PFSK-1 (cell line): ENCODE data around the gene FUBP1.

ENCODE experiments used
- POLR2AphosphoS5 ChIP-seq: IDR thresholded peaks from 2 replicates; pipeline ENCODE4 v1.6.1; 2012; ENCODE audit warnings: low read depth, mild to moderate bottlenecking, control low read depth, low read length, moderate library complexity
- SIN3A ChIP-seq: IDR thresholded peaks from 2 replicates; pipeline ENCODE4 v1.6.1; 2012; ENCODE audit warnings: mild to moderate bottlenecking, low read length, moderate library complexity, borderline replicate concordance; ENCODE audit not compliant: insufficient read depth
- TAF1 ChIP-seq: IDR thresholded peaks from 2 replicates; pipeline ENCODE4 v1.6.1; 2012; ENCODE audit warnings: low read length, control low read depth, borderline replicate concordance; ENCODE audit not compliant: insufficient read depth
- TF ChIP-seq, protein P1 (sequence below), 2 experiments: IDR thresholded peaks; 2 replicates each; pipeline versions ENCODE4 v1.6.1 to v1.8.0; 2011 to 2012; ENCODE audit warnings: low read depth in 2 of 2, low read length in 2 of 2, control low read depth in 1 of 2, inconsistent platforms in 1 of 2, mild to moderate bottlenecking in 1 of 2, moderate library complexity in 1 of 2; ENCODE audit not compliant: insufficient read depth in 1 of 2

DNA sequence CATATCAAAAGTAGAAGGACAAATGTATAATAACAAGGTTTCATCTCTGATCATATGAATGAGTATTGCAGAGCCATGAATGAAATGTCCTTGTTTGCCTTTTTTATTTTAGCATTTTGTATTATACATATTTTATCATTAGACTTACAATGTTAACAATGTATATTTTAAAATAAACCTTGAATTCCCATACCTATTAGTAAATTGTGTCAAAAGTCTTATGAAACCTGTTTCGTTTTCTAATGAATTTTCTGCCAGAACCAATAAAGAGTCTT, 26.5 kb upstream of the FUBP1 start:
- no peak; the same call in 1 of the 2 replicates for TF ChIP-seq TAF1
- TF ChIP-seq, protein P1, sequence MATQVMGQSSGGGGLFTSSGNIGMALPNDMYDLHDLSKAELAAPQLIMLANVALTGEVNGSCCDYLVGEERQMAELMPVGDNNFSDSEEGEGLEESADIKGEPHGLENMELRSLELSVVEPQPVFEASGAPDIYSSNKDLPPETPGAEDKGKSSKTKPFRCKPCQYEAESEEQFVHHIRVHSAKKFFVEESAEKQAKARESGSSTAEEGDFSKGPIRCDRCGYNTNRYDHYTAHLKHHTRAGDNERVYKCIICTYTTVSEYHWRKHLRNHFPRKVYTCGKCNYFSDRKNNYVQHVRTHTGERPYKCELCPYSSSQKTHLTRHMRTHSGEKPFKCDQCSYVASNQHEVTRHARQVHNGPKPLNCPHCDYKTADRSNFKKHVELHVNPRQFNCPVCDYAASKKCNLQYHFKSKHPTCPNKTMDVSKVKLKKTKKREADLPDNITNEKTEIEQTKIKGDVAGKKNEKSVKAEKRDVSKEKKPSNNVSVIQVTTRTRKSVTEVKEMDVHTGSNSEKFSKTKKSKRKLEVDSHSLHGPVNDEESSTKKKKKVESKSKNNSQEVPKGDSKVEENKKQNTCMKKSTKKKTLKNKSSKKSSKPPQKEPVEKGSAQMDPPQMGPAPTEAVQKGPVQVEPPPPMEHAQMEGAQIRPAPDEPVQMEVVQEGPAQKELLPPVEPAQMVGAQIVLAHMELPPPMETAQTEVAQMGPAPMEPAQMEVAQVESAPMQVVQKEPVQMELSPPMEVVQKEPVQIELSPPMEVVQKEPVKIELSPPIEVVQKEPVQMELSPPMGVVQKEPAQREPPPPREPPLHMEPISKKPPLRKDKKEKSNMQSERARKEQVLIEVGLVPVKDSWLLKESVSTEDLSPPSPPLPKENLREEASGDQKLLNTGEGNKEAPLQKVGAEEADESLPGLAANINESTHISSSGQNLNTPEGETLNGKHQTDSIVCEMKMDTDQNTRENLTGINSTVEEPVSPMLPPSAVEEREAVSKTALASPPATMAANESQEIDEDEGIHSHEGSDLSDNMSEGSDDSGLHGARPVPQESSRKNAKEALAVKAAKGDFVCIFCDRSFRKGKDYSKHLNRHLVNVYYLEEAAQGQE (IDR thresholded peaks at IDR 0.05; ENCODE audit: insufficient read depth in 1 of 2, low read depth in 2 of 2, low read length in 2 of 2), result no peak
- no peak for TF ChIP-seq POLR2AphosphoS5
- no peak for TF ChIP-seq SIN3A
